HepG2 (cell line): ENCODE measurements around the gene NELFB. TPM values are rescaled to one million over a fixed set of nuclear protein-coding genes. Genes with fewer than 3 reads are reported as not detected.

ENCODE experiments used
- ATAC-seq: fragments of 200-7000 bp; cut with Tn5 transposase; 3 replicates; pipeline ENCODE4 v1.9.1; 2020; ENCODE audit warnings: mild to moderate bottlenecking, moderate library complexity
- BruUV-seq: library from RNA; stranded (reverse); fragments of 400-500 nt; replicated peaks from 2 replicates; lab custom pipeline; 2021; lab: Mats Ljungman, UMichigan
- CTCF ChIA-PET: fragments of 300-600 bp; formaldehyde crosslinking; extraction: SDS; loops from one replicate; lab custom pipeline; 2021; ENCODE audit warnings: low total read pairs, inconsistent platforms, low intra/inter-chr PET ratio; lab: Yijun Ruan, JAX
- POLR2A ChIA-PET: fragments of 350-600 bp; sonication (Branson Sonifier 250); formaldehyde crosslinking; loops from one replicate; lab custom pipeline; 2020; ENCODE audit warnings: antibody characterized with exemption, inconsistent platforms; lab: Yijun Ruan, JAX
- DNase-seq: peaks from one replicate; pipeline ENCODE4 v3.0.0-alpha.2; 2015; ENCODE audit warnings: low spot score
- FAIRE-seq: peaks from 3 replicates; lab custom pipeline; 2011; peaks lifted over from hg19 to GRCh38; lab: Jason Lieb, UNC
- H2AFZ ChIP-seq: one replicate; pipeline ENCODE4 v1.6.1; 2011; ENCODE audit warnings: low read length, inconsistent platforms
- H3K27ac ChIP-seq: fragments of 300-600 bp; 3 replicates; pipeline ENCODE4 v1.8.0; 2011; ENCODE audit warnings: mixed run types, mild to moderate bottlenecking, mixed read lengths, low read length, inconsistent platforms; ENCODE audit not compliant: insufficient read depth; ENCODE audit errors: extremely low read length
- H3K27me3 ChIP-seq, 2 experiments: fragments of 200-600 bp in 1 of 2; 2 replicates in 1 of 2; 3 replicates in 1 of 2; pipeline versions ENCODE4 v1.6.0 to v1.8.0; 2011; ENCODE audit warnings: low read length in 2 of 2, mild to moderate bottlenecking in 2 of 2, moderate library complexity in 2 of 2, inconsistent platforms in 1 of 2; ENCODE audit not compliant: insufficient read depth in 2 of 2, control insufficient read depth in 1 of 2
- H3K36me3 ChIP-seq, 2 experiments: fragments of 200-600 bp in 1 of 2; replicated peaks in 1 of 2; 2 replicates in 1 of 2; 3 replicates in 1 of 2; pipeline versions ENCODE4 v1.5.1 to v1.8.0; 2011; ENCODE audit warnings: low read length in 2 of 2, inconsistent platforms in 1 of 2; ENCODE audit not compliant: insufficient read depth in 2 of 2, control insufficient read depth in 1 of 2
- H3K4me1 ChIP-seq: 2 replicates; pipeline ENCODE4 v1.5.1; 2012; ENCODE audit warnings: low read length, inconsistent platforms; ENCODE audit not compliant: insufficient read depth
- H3K4me2 ChIP-seq: 2 replicates; pipeline ENCODE4 v1.6.0; 2011; ENCODE audit warnings: low read depth, low read length, inconsistent platforms
- H3K4me3 ChIP-seq, 3 experiments: fragments of 200-600 bp in 1 of 3; sonication (generic), shearing (Covaris generic) in 1 of 3; replicated peaks in 1 of 3; 2 replicates each; pipeline ENCODE4 v1.5.1; 2011 to 2016; ENCODE audit warnings: low read length in 3 of 3, inconsistent platforms in 2 of 3, low read depth in 2 of 3, mild to moderate bottlenecking in 2 of 3, control low read depth in 1 of 3, mixed read lengths in 1 of 3; ENCODE audit not compliant: insufficient read depth in 1 of 3
- H3K79me2 ChIP-seq: one replicate; pipeline ENCODE4 v1.6.1; 2011; ENCODE audit warnings: low read length, inconsistent platforms; ENCODE audit not compliant: insufficient read depth
- H3K9ac ChIP-seq: 2 replicates; pipeline ENCODE4 v1.6.0; 2011; ENCODE audit warnings: mild to moderate bottlenecking, low read depth, low read length, inconsistent platforms; ENCODE audit not compliant: insufficient read depth
- H3K9me3 ChIP-seq: 2 replicates; pipeline ENCODE4 v1.5.1; 2012; ENCODE audit warnings: mild to moderate bottlenecking, low read length
- H4K20me1 ChIP-seq: 2 replicates; pipeline ENCODE4 v1.6.0; 2011; ENCODE audit warnings: inconsistent platforms, mild to moderate bottlenecking, low read length, moderate library complexity; ENCODE audit not compliant: insufficient read depth
- CREB1 ChIP-seq, 2 experiments: fragments of 450-650 bp in 1 of 2; IDR thresholded peaks; 2 replicates each; pipeline ENCODE4 v1.6.1; 2016 to 2017; ENCODE audit warnings: control low read depth in 1 of 2, mild to moderate bottlenecking in 1 of 2, missing compliant biosample characterization in 1 of 2, missing genetic modification characterization in 1 of 2
- PCBP2 ChIP-seq: fragments of 200-400 bp; formaldehyde crosslinking; optimal IDR thresholded peaks from 2 replicates; pipeline ENCODE3; 2018; ENCODE audit warnings: low read length, low read depth; ENCODE audit not compliant: poor library complexity, severe bottlenecking
- POLR2G ChIP-seq: fragments of 200-400 bp; formaldehyde crosslinking; IDR thresholded peaks from 2 replicates; pipeline ENCODE4 v1.6.1; 2018; ENCODE audit warnings: mild to moderate bottlenecking, low read depth, low read length, moderate library complexity
- SP5 ChIP-seq: IDR thresholded peaks from 2 replicates; pipeline ENCODE4 v1.6.1; 2016; ENCODE audit warnings: low read depth, borderline replicate concordance
- ZFAT ChIP-seq: sonication (generic); formaldehyde crosslinking; conservative IDR thresholded peaks from 2 replicates; pipeline ENCODE4 v1.8.1; 2023; ENCODE audit warnings: missing genetic modification reagents, inconsistent platforms
- ZNF383 ChIP-seq: sonication (generic); formaldehyde crosslinking; IDR thresholded peaks from 2 replicates; pipeline ENCODE4 v1.4.0; 2020; ENCODE audit warnings: missing genetic modification reagents, mild to moderate bottlenecking, borderline replicate concordance
- ZNF589 ChIP-seq: sonication (generic); formaldehyde crosslinking; conservative IDR thresholded peaks from 2 replicates; pipeline ENCODE4 v1.8.0; 2022; ENCODE audit warnings: mild to moderate bottlenecking, moderate library complexity, missing genetic modification reagents
- WGBS: methylation state at CpG from one replicate; pipeline ENCODE4 v1.1.6; 2017; ENCODE audit warnings: low lambda C conversion rate; 5-methylcytosine and 5-hydroxymethylcytosine counted together
- in situ Hi-C: cut with HindIII; loops from 2 replicates; pipeline ENCODE4 v1.10.0; 2017; ENCODE audit warnings: low pct_unique_long_range_greater_than_20kb; ENCODE audit not compliant: extremely low pct_ligation_motif_present
- intact Hi-C: fragments of 100-400 bp; cut with micrococcal nuclease; formaldehyde crosslinking; loops from one replicate; pipeline ENCODE4 v1.10.0; 2022; ENCODE audit not compliant: unreplicated experiment
- polyA plus RNA-seq, 8 experiments: library from polyadenylated mRNA; depleted of rRNA in 3 of 8; stranded (reverse) in 7 of 8; unstranded in 1 of 8; fragments of >200 nt; fragmentation: Illumina TruSeq in 4 of 8; extraction: Trizol in 4 of 8; gene quantifications; 2 replicates each; pipeline versions ENCODE4 v1.2.1 to v1.2.3, GENCODE V29; 2011 to 2016; ENCODE audit warnings: low read depth in 4 of 8, missing spikeins in 1 of 8, mixed read lengths in 1 of 8; ENCODE audit not compliant: insufficient read depth in 1 of 8
- total RNA-seq, 5 experiments: library from RNA; depleted of rRNA; stranded (reverse); fragments of >200 nt; fragmentation: Illumina TruSeq; extraction: Trizol; gene quantifications; 2 replicates each; pipeline ENCODE4 v1.2.3, GENCODE V29; 2016; ENCODE audit warnings: low read depth in 1 of 5
- TF ChIP-seq, protein P1 (sequence below): sonication (generic); formaldehyde crosslinking; IDR thresholded peaks from 2 replicates; pipeline ENCODE4 v1.8.0; 2022; ENCODE audit warnings: low read depth, missing genetic modification reagents
- TF ChIP-seq, protein P2 (sequence below): sonication (generic); formaldehyde crosslinking; IDR thresholded peaks from one replicate; pipeline ENCODE4 v1.5.1; 2020; ENCODE audit warnings: mild to moderate bottlenecking, missing genetic modification reagents; ENCODE audit errors: not compliant biosample characterization

The NELFB gene
- total and polyA plus RNA-seq, 2 of the 13 experiments (the other 11 are each of a cell fraction or from before 2014, with no cell fraction given) = 26.5 to 45.8 TPM

DNA sequence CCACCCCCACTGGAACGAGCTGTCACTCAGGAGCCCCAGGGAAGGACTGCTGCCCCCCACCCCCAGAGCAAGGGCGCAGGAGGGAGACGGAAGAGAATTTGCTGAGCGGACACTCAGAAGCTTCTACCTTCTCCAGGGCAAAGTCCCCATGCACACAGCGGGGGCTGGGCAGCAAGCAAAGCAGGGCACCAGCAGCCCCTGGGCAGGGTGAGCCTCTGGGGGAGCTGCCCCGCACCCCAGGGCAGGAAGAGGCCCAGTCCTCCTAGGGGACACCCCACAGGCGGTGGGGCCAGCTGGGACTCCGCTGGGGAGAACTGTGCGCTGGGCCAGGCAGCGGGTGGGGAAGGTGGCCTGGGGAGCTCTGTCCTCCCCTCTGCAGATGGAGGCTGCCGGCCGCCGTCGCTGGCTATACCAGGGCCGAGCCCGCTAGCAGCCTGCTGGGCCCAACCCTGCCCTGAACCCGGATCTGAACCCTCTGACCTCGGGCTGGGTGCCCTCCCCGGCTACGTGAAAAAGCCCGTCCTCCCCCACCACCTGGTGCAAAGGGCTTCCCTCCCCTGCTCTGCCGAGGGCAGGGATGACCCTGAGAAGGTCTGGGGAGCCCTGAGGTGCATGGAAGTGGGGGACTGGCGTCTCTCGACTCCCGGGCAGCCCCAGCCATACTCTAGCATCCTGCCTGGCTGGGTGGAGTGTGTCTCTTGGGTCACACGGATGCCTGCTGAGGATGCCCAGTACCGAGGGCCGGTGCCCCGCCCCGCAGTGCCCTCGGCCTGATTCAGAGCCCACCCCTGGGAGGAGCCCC, 25.0 kb upstream of the NELFB start:
- ChIA-PET CTCF (no interaction called here), POLR2A (interaction anchor here (0.9 to 2.7 kb wide), 14 partner anchors 8 to 144 kb away, joined by 3 to 16 read pairs (median 5); partner anchors contain the start of genes ANAPC2, MAN1B1, SSNA1 and TOR4A)
- ATAC-seq (peak; percentile 46), FAIRE-seq (no peak), DNase-seq (no peak)
- H3K27me3 ChIP-seq = no peaks in the 10 kb centered on the region
- intact Hi-C loops = no loop called here
- peak overlapping the region; percentile 65 for H3K9ac ChIP-seq
- 2% methylated on average over 8 of the region's 31 CpGs for WGBS
- in situ Hi-C loops = loop anchor here (5.0 kb wide), 2 partner anchors 43 to 118 kb away; partner anchors contain the start of genes ANAPC2, DPP7 and SSNA1
- H3K9me3 ChIP-seq = no peaks in the 10 kb centered on the region
- H3K36me3 ChIP-seq = no peaks in the 10 kb centered on the region
- peak overlapping the region; percentile 96 for H3K4me2 ChIP-seq
- H3K27ac ChIP-seq = peak overlapping the region; percentile 75
- peaks cover 75% of the 10 kb centered on the region for H3K4me1 ChIP-seq
- peak overlapping the region; percentile 53 to 72 (median 62) for H3K4me3 ChIP-seq
- no peak overlapping the region for H2AFZ ChIP-seq
- no TSS peak for BruUV-seq
- no peaks in the 10 kb centered on the region for H4K20me1 ChIP-seq
- H3K79me2 ChIP-seq = peaks cover 4% of the 10 kb centered on the region
- TF ChIP-seq, protein P1, sequence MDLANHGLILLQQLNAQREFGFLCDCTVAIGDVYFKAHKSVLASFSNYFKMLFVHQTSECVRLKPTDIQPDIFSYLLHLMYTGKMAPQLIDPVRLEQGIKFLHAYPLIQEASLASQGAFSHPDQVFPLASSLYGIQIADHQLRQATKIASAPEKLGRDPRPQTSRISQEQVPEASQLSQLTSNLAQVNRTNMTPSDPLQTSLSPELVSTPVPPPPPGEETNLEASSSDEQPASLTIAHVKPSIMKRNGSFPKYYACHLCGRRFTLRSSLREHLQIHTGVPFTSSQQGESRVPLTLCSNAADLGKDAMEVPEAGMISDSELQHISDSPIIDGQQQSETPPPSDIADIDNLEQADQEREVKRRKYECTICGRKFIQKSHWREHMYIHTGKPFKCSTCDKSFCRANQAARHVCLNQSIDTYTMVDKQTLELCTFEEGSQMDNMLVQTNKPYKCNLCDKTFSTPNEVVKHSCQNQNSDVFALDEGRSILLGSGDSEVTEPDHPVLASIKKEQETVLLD = no peak
- no peak for TF ChIP-seq PCBP2
- peak; percentile 41 for TF ChIP-seq SP5
- TF ChIP-seq ZFAT (CRISPR knock-in tag) = no peak
- TF ChIP-seq POLR2G = peak; percentile 52; the same call in 1 of the 2 replicates
- no peak for TF ChIP-seq CREB1 (IDR thresholded peaks at IDR 0.05)
- no peak for TF ChIP-seq CREB1 (CRISPR knock-in tag; IDR thresholded peaks at IDR 0.05)
- TF ChIP-seq ZNF589 (CRISPR knock-in tag) = 0 out of 2 replicates have a peak, but pooled peaks have one; percentile 45
- TF ChIP-seq, protein P2, sequence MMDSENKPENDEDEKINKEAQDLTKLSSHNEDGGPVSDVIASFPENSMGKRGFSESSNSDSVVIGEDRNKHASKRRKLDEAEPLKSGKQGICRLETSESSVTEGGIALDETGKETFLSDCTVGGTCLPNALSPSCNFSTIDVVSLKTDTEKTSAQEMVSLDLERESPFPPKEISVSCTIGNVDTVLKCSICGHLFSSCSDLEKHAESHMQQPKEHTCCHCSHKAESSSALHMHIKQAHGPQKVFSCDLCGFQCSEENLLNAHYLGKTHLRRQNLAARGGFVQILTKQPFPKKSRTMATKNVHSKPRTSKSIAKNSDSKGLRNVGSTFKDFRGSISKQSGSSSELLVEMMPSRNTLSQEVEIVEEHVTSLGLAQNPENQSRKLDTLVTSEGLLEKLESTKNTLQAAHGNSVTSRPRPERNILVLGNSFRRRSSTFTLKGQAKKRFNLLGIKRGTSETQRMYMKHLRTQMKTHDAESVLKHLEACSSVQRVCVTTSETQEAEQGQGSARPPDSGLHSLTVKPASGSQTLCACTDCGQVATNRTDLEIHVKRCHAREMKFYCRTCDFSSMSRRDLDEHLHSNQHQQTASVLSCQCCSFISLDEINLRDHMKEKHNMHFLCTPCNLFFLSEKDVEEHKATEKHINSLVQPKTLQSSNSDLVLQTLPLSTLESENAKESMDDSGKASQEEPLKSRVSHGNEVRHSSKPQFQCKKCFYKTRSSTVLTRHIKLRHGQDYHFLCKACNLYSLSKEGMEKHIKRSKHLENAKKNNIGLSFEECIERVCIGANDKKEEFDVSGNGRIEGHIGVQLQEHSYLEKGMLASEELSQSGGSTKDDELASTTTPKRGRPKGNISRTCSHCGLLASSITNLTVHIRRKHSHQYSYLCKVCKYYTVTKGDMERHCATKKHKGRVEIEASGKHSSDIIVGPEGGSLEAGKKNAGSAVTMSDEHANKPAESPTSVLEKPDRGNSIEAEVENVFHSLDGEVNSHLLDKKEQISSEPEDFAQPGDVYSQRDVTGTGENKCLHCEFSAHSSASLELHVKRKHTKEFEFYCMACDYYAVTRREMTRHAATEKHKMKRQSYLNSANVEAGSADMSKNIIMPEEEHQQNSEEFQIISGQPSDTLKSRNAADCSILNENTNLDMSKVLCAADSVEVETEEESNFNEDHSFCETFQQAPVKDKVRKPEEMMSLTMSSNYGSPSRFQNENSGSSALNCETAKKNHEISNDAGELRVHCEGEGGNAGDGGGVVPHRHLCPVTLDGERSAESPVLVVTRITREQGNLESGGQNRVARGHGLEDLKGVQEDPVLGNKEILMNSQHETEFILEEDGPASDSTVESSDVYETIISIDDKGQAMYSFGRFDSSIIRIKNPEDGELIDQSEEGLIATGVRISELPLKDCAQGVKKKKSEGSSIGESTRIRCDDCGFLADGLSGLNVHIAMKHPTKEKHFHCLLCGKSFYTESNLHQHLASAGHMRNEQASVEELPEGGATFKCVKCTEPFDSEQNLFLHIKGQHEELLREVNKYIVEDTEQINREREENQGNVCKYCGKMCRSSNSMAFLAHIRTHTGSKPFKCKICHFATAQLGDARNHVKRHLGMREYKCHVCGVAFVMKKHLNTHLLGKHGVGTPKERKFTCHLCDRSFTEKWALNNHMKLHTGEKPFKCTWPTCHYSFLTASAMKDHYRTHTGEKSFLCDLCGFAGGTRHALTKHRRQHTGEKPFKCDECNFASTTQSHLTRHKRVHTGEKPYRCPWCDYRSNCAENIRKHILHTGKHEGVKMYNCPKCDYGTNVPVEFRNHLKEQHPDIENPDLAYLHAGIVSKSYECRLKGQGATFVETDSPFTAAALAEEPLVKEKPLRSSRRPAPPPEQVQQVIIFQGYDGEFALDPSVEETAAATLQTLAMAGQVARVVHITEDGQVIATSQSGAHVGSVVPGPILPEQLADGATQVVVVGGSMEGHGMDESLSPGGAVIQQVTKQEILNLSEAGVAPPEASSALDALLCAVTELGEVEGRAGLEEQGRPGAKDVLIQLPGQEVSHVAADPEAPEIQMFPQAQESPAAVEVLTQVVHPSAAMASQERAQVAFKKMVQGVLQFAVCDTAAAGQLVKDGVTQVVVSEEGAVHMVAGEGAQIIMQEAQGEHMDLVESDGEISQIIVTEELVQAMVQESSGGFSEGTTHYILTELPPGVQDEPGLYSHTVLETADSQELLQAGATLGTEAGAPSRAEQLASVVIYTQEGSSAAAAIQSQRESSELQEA (CRISPR knock-in tag) = no peak
- TF ChIP-seq ZNF383 (CRISPR knock-in tag) = peak; percentile 45; the same call in 1 of the 2 replicates
